HepG2 (cell line): ENCODE measurements around the gene DLG4. TPM values are rescaled to one million over a fixed set of nuclear protein-coding genes. Genes with fewer than 3 reads are reported as not detected.

ENCODE experiments used
- BRCA1 ChIP-seq: sonication (generic); formaldehyde crosslinking; IDR thresholded peaks from 2 replicates; pipeline ENCODE4 v1.4.0; 2020; ENCODE audit warnings: missing genetic modification reagents
- FOSL1 ChIP-seq: sonication (generic); formaldehyde crosslinking; IDR thresholded peaks from 2 replicates; pipeline ENCODE4 v1.9.0; 2021; ENCODE audit warnings: missing genetic modification reagents, borderline replicate concordance
- GLI4 ChIP-seq: sonication (generic); formaldehyde crosslinking; IDR thresholded peaks from 2 replicates; pipeline ENCODE4 v1.5.1; 2020; ENCODE audit warnings: missing genetic modification reagents, mild to moderate bottlenecking, moderate library complexity, borderline replicate concordance
- IKZF4 ChIP-seq: sonication (generic); formaldehyde crosslinking; IDR thresholded peaks from 2 replicates; pipeline ENCODE4 v1.5.1; 2020; ENCODE audit warnings: borderline replicate concordance, mild to moderate bottlenecking, low read depth, missing genetic modification reagents; ENCODE audit errors: not compliant biosample characterization
- KMT2A ChIP-seq: sonication (generic); formaldehyde crosslinking; IDR thresholded peaks from 2 replicates; pipeline ENCODE4 v1.4.0; 2020; ENCODE audit warnings: missing genetic modification reagents
- MLX ChIP-seq: IDR thresholded peaks from 2 replicates; pipeline ENCODE4 v1.6.1; 2016
- PAXIP1 ChIP-seq: sonication (generic); formaldehyde crosslinking; conservative IDR thresholded peaks from 2 replicates; pipeline ENCODE4 v1.4.0; 2020; ENCODE audit warnings: mild to moderate bottlenecking, missing genetic modification reagents, moderate library complexity
- PHF8 ChIP-seq: sonication (generic); formaldehyde crosslinking; IDR thresholded peaks from 2 replicates; pipeline ENCODE4 v1.5.0; 2020; ENCODE audit warnings: missing genetic modification reagents
- SCMH1 ChIP-seq: sonication (generic); formaldehyde crosslinking; IDR thresholded peaks from 2 replicates; pipeline ENCODE4 v1.9.0; 2021; ENCODE audit warnings: missing genetic modification reagents, mild to moderate bottlenecking, borderline replicate concordance
- YY1 ChIP-seq: IDR thresholded peaks from 2 replicates; pipeline ENCODE4 v1.6.1; 2011; ENCODE audit warnings: low read length, low read depth, moderate library complexity, mild to moderate bottlenecking; ENCODE audit not compliant: insufficient read depth, insufficient replicate concordance
- ZEB1 ChIP-seq: IDR thresholded peaks from 2 replicates; pipeline ENCODE4 v1.6.1; 2012; ENCODE audit warnings: mild to moderate bottlenecking, low read depth, inconsistent platforms; ENCODE audit not compliant: insufficient replicate concordance
- ZKSCAN1 ChIP-seq: fragments of 150-350 bp; IDR thresholded peaks from 2 replicates; pipeline ENCODE4 v1.6.1; 2014; ENCODE audit warnings: low read length
- ZNF12 ChIP-seq: sonication (generic); formaldehyde crosslinking; IDR thresholded peaks from 2 replicates; pipeline ENCODE4 v1.5.0; 2020; ENCODE audit warnings: missing genetic modification reagents
- ZNF282 ChIP-seq: fragments of 450-650 bp; IDR thresholded peaks from 2 replicates; pipeline ENCODE4 v1.6.1; 2018; ENCODE audit not compliant: partially characterized antibody
- ZNF556 ChIP-seq: sonication (generic); formaldehyde crosslinking; IDR thresholded peaks from 2 replicates; pipeline ENCODE4 v1.4.0; 2020; ENCODE audit warnings: mild to moderate bottlenecking, missing genetic modification reagents, borderline replicate concordance
- ZXDC ChIP-seq: sonication (generic); formaldehyde crosslinking; IDR thresholded peaks from 2 replicates; pipeline ENCODE4 v1.5.0; 2020; ENCODE audit warnings: mild to moderate bottlenecking, missing genetic modification reagents
- polyA plus RNA-seq, 8 experiments: library from polyadenylated mRNA; depleted of rRNA in 3 of 8; stranded (reverse) in 7 of 8; unstranded in 1 of 8; fragments of >200 nt; fragmentation: Illumina TruSeq in 4 of 8; extraction: Trizol in 4 of 8; gene quantifications; 2 replicates each; pipeline versions ENCODE4 v1.2.1 to v1.2.3, GENCODE V29; 2011 to 2016; ENCODE audit warnings: low read depth in 4 of 8, missing spikeins in 1 of 8, mixed read lengths in 1 of 8; ENCODE audit not compliant: insufficient read depth in 1 of 8
- total RNA-seq, 5 experiments: library from RNA; depleted of rRNA; stranded (reverse); fragments of >200 nt; fragmentation: Illumina TruSeq; extraction: Trizol; gene quantifications; 2 replicates each; pipeline ENCODE4 v1.2.3, GENCODE V29; 2016; ENCODE audit warnings: low read depth in 1 of 5
- TF ChIP-seq, protein P1 (sequence below): sonication (generic); formaldehyde crosslinking; conservative IDR thresholded peaks from 2 replicates; pipeline ENCODE4 v1.4.0; 2020; ENCODE audit warnings: missing genetic modification reagents

DLG4 gene
- total and polyA plus RNA-seq, 2 of the 13 experiments (the other 11 are each of a cell fraction or from before 2014, with no cell fraction given): 0.71 to 4.3 TPM

- TF ChIP-seq ZNF556 (CRISPR knock-in tag) (peak; percentile 84; the same call in 1 of the 2 replicates), ZKSCAN1 (0 out of 2 replicates have a peak, but pooled peaks have one; percentile 26), ZXDC (CRISPR knock-in tag) (no peak), ZEB1 (peak; percentile 42), BRCA1 (CRISPR knock-in tag) (no peak), GLI4 (0 out of 2 replicates have a peak, but pooled peaks have one; percentile 3), MLX (CRISPR knock-in tag) (no peak; the same call in 1 of the 2 replicates), FOSL1 (CRISPR knock-in tag) (no peak; the same call in 1 of the 2 replicates), PAXIP1 (CRISPR knock-in tag) (peak; percentile 63), PHF8 (CRISPR knock-in tag) (peak; percentile 87), YY1 (no peak), ZNF282 (no peak), ZNF12 (peak; percentile 35; the same call in 1 of the 2 replicates), KMT2A (CRISPR knock-in tag) (peak; percentile 88), IKZF4 (CRISPR knock-in tag) (no peak), SCMH1 (CRISPR knock-in tag) (no peak)
- TF ChIP-seq, protein P1, sequence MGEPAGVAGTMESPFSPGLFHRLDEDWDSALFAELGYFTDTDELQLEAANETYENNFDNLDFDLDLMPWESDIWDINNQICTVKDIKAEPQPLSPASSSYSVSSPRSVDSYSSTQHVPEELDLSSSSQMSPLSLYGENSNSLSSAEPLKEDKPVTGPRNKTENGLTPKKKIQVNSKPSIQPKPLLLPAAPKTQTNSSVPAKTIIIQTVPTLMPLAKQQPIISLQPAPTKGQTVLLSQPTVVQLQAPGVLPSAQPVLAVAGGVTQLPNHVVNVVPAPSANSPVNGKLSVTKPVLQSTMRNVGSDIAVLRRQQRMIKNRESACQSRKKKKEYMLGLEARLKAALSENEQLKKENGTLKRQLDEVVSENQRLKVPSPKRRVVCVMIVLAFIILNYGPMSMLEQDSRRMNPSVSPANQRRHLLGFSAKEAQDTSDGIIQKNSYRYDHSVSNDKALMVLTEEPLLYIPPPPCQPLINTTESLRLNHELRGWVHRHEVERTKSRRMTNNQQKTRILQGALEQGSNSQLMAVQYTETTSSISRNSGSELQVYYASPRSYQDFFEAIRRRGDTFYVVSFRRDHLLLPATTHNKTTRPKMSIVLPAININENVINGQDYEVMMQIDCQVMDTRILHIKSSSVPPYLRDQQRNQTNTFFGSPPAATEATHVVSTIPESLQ (CRISPR knock-in tag): no peak
Measured at GRCh38 chr17:7252176-7253043, 32.8 kb upstream of the DLG4 start, which contains the start of gene ELP5 (continued).
